Heart right ventricle (tissue), 16 donors: ENCODE measurements around the gene VPS33A. TPM values are rescaled to one million over a fixed set of nuclear protein-coding genes. Genes with fewer than 3 reads are reported as not detected.

Experiments
- ATAC-seq, 8 donors: fragments of 200-7000 bp; cut with Tn5 transposase; one replicate each; pipeline ENCODE4 v1.9.1; 2020; ENCODE audit warnings: mild to moderate bottlenecking in 8 of 8, moderate library complexity in 8 of 8, moderate number of reproducible peaks in 1 of 8
- DNase-seq, 2 donors: peaks; one replicate each; pipeline ENCODE4 v3.0.0-alpha.2; 2020
- H3K27ac ChIP-seq, 10 donors: fragments of 200-600 bp; sonication (generic) in 2 of 10; one replicate each; pipeline versions ENCODE4 v1.5.0 to v1.8.0; 2020 to 2022; ENCODE audit warnings: mild to moderate bottlenecking in 3 of 10
- H3K27me3 ChIP-seq, 7 donors: fragments of 200-600 bp; one replicate each; pipeline ENCODE4 v1.8.0; 2021 to 2022; ENCODE audit warnings: mild to moderate bottlenecking in 2 of 7
- H3K36me3 ChIP-seq, 9 donors: fragments of 200-600 bp; sonication (generic) in 1 of 9; one replicate each; pipeline versions ENCODE4 v1.5.0 to v1.8.0; 2020 to 2022; ENCODE audit warnings: mild to moderate bottlenecking in 2 of 9
- H3K4me1 ChIP-seq, 9 donors: fragments of 200-600 bp; sonication (generic) in 1 of 9; one replicate each; pipeline versions ENCODE4 v1.5.0 to v1.8.0; 2020 to 2022; ENCODE audit warnings: mild to moderate bottlenecking in 4 of 9
- H3K4me3 ChIP-seq, 10 donors: fragments of 200-600 bp; sonication (generic) in 2 of 10; one replicate each; pipeline versions ENCODE4 v1.5.0 to v1.8.0; 2020 to 2022; ENCODE audit warnings: mild to moderate bottlenecking in 7 of 10, moderate library complexity in 2 of 10
- H3K9me3 ChIP-seq, 11 donors: fragments of 200-600 bp in 10 of 11; sonication (generic) in 2 of 11; one replicate each; pipeline versions ENCODE4 v1.5.0 to v1.8.0; 2013 to 2022; ENCODE audit warnings: mild to moderate bottlenecking in 2 of 11, control low read depth in 1 of 11, moderate library complexity in 1 of 11
- CTCF ChIP-seq, 9 donors: fragments of 200-600 bp; sonication (generic) in 2 of 9; IDR thresholded peaks; one replicate each; pipeline versions ENCODE4 v1.5.0 to v1.8.0; 2021 to 2022; ENCODE audit warnings: antibody characterized with exemption in 9 of 9, mild to moderate bottlenecking in 5 of 9, moderate library complexity in 1 of 9
- WGBS, 2 donors: extraction: QIAGEN DNeasy Blood & Tissue Kit; methylation state at CpG; one replicate each; pipeline ENCODE4 v1.1.7; 2013; ENCODE audit warnings: inconsistent platforms in 1 of 2; 5-methylcytosine and 5-hydroxymethylcytosine counted together
- intact Hi-C, 10 donors: fragments of 100-400 bp; cut with DNase I; formaldehyde crosslinking; loops; one replicate each; pipeline versions ENCODE4 v1.11.1 to v1.14.2; 2022
- polyA plus RNA-seq, 2 donors: library from polyadenylated mRNA; stranded (reverse); fragments of 200-250 nt; gene quantifications; one replicate each; pipeline ENCODE4 v1.2.3, GENCODE V29; 2013
- total RNA-seq, 10 donors: library from RNA; stranded (reverse); fragmentation: NEBNext Ultra II Directional in 3 of 10; extraction: Animal tissue kit (Norgen Biotek cat#: 25700) in 3 of 10; gene quantifications; one replicate each; pipeline versions ENCODE4 v1.2.1 to v1.2.4, GENCODE V29; 2021 to 2023
- donor health status: Arrhythmogenic right ventricular cardiomyopathy.
- donor health status: ischemic (EF 13 %, LVEDD 7.1; RV severe dilation, severe dysfunction).
- donor health status: healthy with polysubstance abuse.
- donor health status: DM: no; HTN: yes; CAD: no.
- donor health status: DM: no; HTN: no; CAD: no.
- donor health status: ischemic (EF 25% LVEDD 6.9; RV normal size, moderate dysfunction).
- donor health status: ischemic (EF 25% LVEDD 5.7; RV mildly dilated, moderate dysfunction).
- donor health status: healthy.
- donor health status: DM: yes; HTN: yes; CAD: no.
- donor health status: Ischemic cardiomyopathy.
- donor health status: ischemic (EF 35%, LVEDD 5.7; RV mildly dilated, moderate dysfunction).
- donor health status: nonischemic (EF 11% LVEDD 7.7; RV severe dilation, severe dysfunction).
- donor health status: DM: yes; HTN: yes; CAD: no.
- donor health status: PGD.
- donor health status: ischemic (EF 29% LVEDD 5.4; RV normal size, mild dysfunction).
- donor health status: nonischemic (EF 23%, LVEDD 6.1; RV moderate dilation, normal function).

The VPS33A gene
- total and polyA plus RNA-seq, 12 donors: 4.5 to 17.3 (median 12.3) TPM

DNA sequence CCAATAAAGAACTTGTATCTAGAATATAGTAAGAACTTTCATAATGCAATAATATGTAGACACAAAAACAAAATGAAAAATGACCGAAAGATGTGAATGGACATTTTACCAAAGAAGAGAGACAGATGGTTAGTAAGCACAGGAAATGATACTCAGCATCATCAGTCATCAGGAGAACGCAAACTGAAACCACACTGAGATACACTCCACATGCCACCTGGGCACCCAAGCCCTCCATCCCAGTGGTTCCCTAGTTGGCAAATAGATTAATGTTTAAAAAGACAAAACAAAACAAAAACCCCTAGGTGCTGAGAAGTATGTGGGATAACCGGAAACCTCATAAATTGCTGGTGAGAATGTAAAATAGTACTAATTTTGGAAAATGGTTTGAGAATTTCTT, 26.8 kb upstream of the VPS33A start:
- Histone ChIP-seq H3K4me3 (no peak overlapping the region), H3K27me3 (no peaks in the 10 kb centered on the region), H3K27ac (no peak overlapping the region), H3K9me3 (peaks cover 0 to 12% (median 0%) of the 10 kb centered on the region in 11 donors), H3K36me3 (peaks cover 0 to 91% (median 34%) of the 10 kb centered on the region in 9 donors), H3K4me1 (no peaks in the 10 kb centered on the region)
- 99% methylated on average over 3 of the region's 3 CpGs for WGBS, 2 donors
- ATAC-seq (no peak), DNase-seq (no peak)
- intact Hi-C loops: no loop called here
- no peak for TF ChIP-seq CTCF (IDR thresholded peaks at IDR 0.05)

- intact Hi-C loops: no loop called here
- WGBS, 2 donors: 95 to 96% methylated on average over 8 of the region's 8 CpGs
- Histone ChIP-seq H3K27me3 (no peaks in the 10 kb centered on the region), H3K27ac (no peak overlapping the region), H3K4me1 (no peaks in the 10 kb centered on the region), H3K36me3 (peaks cover 0 to 91% (median 21%) of the 10 kb centered on the region in 9 donors), H3K4me3 (no peak overlapping the region), H3K9me3 (peaks cover 0 to 12% (median 0%) of the 10 kb centered on the region in 11 donors)
- ATAC-seq (no peak), DNase-seq (no peak)
- no peak for TF ChIP-seq CTCF (IDR thresholded peaks at IDR 0.05)
Observed at GRCh38 chr12:122291431-122291830, 25.1 kb upstream of the VPS33A start.

- ATAC-seq (no peak), DNase-seq (no peak)
- H3K4me3 ChIP-seq: no peak overlapping the region
- no peak overlapping the region for H3K27ac ChIP-seq
- peaks cover 0 to 4% (median 0%) of the 10 kb centered on the region in 9 donors for H3K4me1 ChIP-seq
- TF ChIP-seq CTCF (IDR thresholded peaks at IDR 0.05): no peak
- H3K36me3 ChIP-seq: peaks cover 0 to 71% (median 23%) of the 10 kb centered on the region in 9 donors
- H3K27me3 ChIP-seq: no peaks in the 10 kb centered on the region
- whole genome bisulfite sequencing, 2 donors: 97 to 99% methylated on average over 5 of the region's 5 CpGs
- intact Hi-C loops: no loop called here
- H3K9me3 ChIP-seq: no peaks in the 10 kb centered on the region
Observed at GRCh38 chr12:122283680-122284079, 17.4 kb upstream of the VPS33A start.

GRCh38 chr12:122282061-122282460, 15.8 kb upstream of the VPS33A start:
- 72 to 78% methylated on average over 4 of the region's 4 CpGs for WGBS, 2 donors
- peaks cover 0 to 71% (median 22%) of the 10 kb centered on the region in 9 donors for H3K36me3 ChIP-seq
- no peak overlapping the region for H3K27ac ChIP-seq
- no peaks in the 10 kb centered on the region for H3K9me3 ChIP-seq
- no peak for ATAC-seq
- peaks cover 0 to 4% (median 0%) of the 10 kb centered on the region in 9 donors for H3K4me1 ChIP-seq
- intact Hi-C loops: no loop called here
- DNase-seq: no peak
- no peak overlapping the region for H3K4me3 ChIP-seq
- no peaks in the 10 kb centered on the region for H3K27me3 ChIP-seq
- TF ChIP-seq CTCF (IDR thresholded peaks at IDR 0.05): no peak
